HL-60 (cell line): ENCODE measurements around the gene OAS2.
A peak's percentile ranks its signal among the peaks of the same experiment; 100 is the strongest.

ENCODE experiments used
- DNase-seq, 2 experiments: peaks; one replicate each; pipeline ENCODE4 v3.0.0-alpha.2; 2010 to 2020; ENCODE audit warnings: low read depth in 1 of 2, low spot score in 1 of 2
- H3K27ac ChIP-seq: fragments of 250-450 bp; sonication (Bioruptor Pico); replicated peaks from 2 replicates; pipeline ENCODE4 v1.5.1; 2020; ENCODE audit warnings: mild to moderate bottlenecking, moderate library complexity
- H3K27me3 ChIP-seq: fragments of 250-450 bp; sonication (Bioruptor Pico); 2 replicates; pipeline ENCODE4 v1.5.1; 2021; ENCODE audit warnings: mild to moderate bottlenecking, moderate library complexity; ENCODE audit not compliant: insufficient read depth, poor library complexity, severe bottlenecking
- H3K4me3 ChIP-seq: replicated peaks from 2 replicates; pipeline ENCODE4 v1.5.1; 2011; ENCODE audit warnings: mild to moderate bottlenecking, control low read depth, low read length; ENCODE audit not compliant: insufficient read depth
- CTCF ChIP-seq: IDR thresholded peaks from one replicate; pipeline ENCODE4 v1.5.1; 2011; ENCODE audit warnings: low read length, control low read depth, inconsistent platforms; ENCODE audit not compliant: insufficient read depth
- GABPA ChIP-seq: IDR thresholded peaks from 2 replicates; pipeline ENCODE4 v1.6.1; 2012; ENCODE audit warnings: low read depth
- POLR2AphosphoS5 ChIP-seq: IDR thresholded peaks from 2 replicates; pipeline ENCODE4 v1.6.1; 2012; ENCODE audit warnings: low read depth
- REST ChIP-seq: IDR thresholded peaks from 2 replicates; pipeline ENCODE4 v1.6.1; 2012; ENCODE audit warnings: low read depth; ENCODE audit not compliant: insufficient replicate concordance
- SPI1 ChIP-seq: IDR thresholded peaks from 2 replicates; pipeline ENCODE4 v1.6.1; 2012; ENCODE audit warnings: low read depth, mild to moderate bottlenecking, borderline replicate concordance

Gene OAS2

GRCh38 chr12:112939761-112940381, 38.4 kb upstream of the OAS2 start:
- Histone ChIP-seq H3K4me3 (no peak overlapping the region), H3K27ac (no peak overlapping the region), H3K27me3 (no peaks in the 10 kb centered on the region)
- TF ChIP-seq SPI1, result peak; percentile 42; the same call in 1 of the 2 replicates
- no peak for TF ChIP-seq REST
- TF ChIP-seq POLR2AphosphoS5, result no peak
- no peak for TF ChIP-seq CTCF
- no peak for TF ChIP-seq GABPA
- peak in 1 of 2 experiments; percentile 7 for DNase-seq

- no peak for DNase-seq
- H3K27me3 ChIP-seq, result no peaks in the 10 kb centered on the region
- no peak for TF ChIP-seq GABPA
- TF ChIP-seq REST, result no peak
- no peak for TF ChIP-seq SPI1
- H3K27ac ChIP-seq, result no peak overlapping the region
- no peak overlapping the region for H3K4me3 ChIP-seq
Measured at GRCh38 chr12:112941528-112942335, 36.6 kb upstream of the OAS2 start.

GRCh38 chr12:112942572-112942971, 35.7 kb upstream of the OAS2 start:
- Histone ChIP-seq H3K4me3 (no peak overlapping the region), H3K27ac (no peak overlapping the region), H3K27me3 (no peaks in the 10 kb centered on the region)
- no peak for TF ChIP-seq GABPA
- no peak for TF ChIP-seq POLR2AphosphoS5
- TF ChIP-seq SPI1, result no peak
- no peak for TF ChIP-seq CTCF
- no peak for TF ChIP-seq REST
- no peak for DNase-seq
